Measurements from ENCODE around the gene PPP1R13L. TPM values are rescaled to one million over a fixed set of nuclear protein-coding genes. Genes with fewer than 3 reads are reported as not detected.

Gene PPP1R13L
- total RNA-seq, 4 donors from 2014 or later = 5.5 to 15.5 (median 9.3) TPM

- peak; percentile 84 for ATAC-seq
- TF ChIP-seq POLR2AphosphoS5 (IDR thresholded peaks at IDR 0.05) = peak; percentile 8
- TF ChIP-seq, protein P1, sequence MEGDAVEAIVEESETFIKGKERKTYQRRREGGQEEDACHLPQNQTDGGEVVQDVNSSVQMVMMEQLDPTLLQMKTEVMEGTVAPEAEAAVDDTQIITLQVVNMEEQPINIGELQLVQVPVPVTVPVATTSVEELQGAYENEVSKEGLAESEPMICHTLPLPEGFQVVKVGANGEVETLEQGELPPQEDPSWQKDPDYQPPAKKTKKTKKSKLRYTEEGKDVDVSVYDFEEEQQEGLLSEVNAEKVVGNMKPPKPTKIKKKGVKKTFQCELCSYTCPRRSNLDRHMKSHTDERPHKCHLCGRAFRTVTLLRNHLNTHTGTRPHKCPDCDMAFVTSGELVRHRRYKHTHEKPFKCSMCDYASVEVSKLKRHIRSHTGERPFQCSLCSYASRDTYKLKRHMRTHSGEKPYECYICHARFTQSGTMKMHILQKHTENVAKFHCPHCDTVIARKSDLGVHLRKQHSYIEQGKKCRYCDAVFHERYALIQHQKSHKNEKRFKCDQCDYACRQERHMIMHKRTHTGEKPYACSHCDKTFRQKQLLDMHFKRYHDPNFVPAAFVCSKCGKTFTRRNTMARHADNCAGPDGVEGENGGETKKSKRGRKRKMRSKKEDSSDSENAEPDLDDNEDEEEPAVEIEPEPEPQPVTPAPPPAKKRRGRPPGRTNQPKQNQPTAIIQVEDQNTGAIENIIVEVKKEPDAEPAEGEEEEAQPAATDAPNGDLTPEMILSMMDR (IDR thresholded peaks at IDR 0.05) = no peak
- TF ChIP-seq POLR2A (IDR thresholded peaks at IDR 0.05) = no peak
- Histone ChIP-seq H3K4me3 (no peak overlapping the region), H3K27ac (no peak overlapping the region), H3K4me1 (peaks cover 0 to 8% (median under 1%) of the 10 kb centered on the region in 3 donors), H3K9me3 (no peaks in the 10 kb centered on the region), H3K36me3 (no peaks in the 10 kb centered on the region), H3K27me3 (no peaks in the 10 kb centered on the region)
- WGBS, 2 donors (ENCODE audit: low coverage in 1 of 2) = 31 to 53% methylated on average over 6 to 10 of the region's 13 CpGs
Measured at GRCh38 chr19:45376045-45376724, 28.7 kb downstream of the PPP1R13L start.

DNA sequence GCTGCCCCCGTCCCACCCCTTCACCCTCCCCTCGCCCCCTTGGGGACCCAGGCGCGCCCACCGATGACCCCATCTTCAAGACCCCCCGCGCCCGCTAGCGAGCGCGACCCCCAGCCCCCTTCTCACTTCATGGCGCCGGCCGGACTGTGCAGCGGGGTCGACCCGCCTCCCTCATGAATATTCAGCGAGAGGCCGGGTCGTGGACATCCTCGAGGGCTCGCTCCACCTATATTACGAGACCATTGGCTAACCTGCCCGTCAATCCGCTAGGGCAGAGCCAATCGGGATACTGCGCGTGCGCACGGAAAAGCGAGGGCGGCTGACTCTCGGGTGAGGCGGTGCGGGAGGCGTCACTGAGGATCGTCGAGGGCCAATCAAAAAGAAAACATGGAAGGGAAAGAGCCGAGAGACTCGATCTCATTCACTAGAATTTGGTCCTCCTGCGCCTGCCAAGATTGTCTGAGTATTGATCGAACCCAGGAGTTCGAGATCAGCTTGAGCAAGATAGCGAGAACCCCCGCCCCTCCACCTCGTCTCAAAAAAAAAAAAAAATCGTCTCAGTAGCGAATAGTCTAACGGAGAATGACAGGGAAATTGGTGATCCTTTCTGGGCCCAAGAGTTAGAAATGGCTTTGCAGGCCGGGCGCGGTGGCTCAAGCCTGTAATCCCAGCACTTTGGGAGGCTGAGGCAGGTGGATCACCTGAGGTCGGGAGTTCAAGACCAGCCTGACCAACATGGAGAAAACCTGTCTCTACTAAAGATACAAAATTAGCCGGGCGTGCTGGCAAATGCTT is 34.3 kb downstream of the PPP1R13L start, which contains the start of gene ERCC2:
ERCC2 (minus strand) TSS at position 164 of the 795 bp plus-strand sequence; CDS start at position 131, 33 bp downstream.
- H3K4me3 ChIP-seq = peak within 1 kb of the TSS; percentile 82 to 89
- no peaks in the 10 kb centered on the region for H3K27me3 ChIP-seq
- H3K4me1 ChIP-seq = peaks cover 0 to 22% (median 3%) of the 10 kb centered on the region in 3 donors
- no peak for TF ChIP-seq EP300 (IDR thresholded peaks at IDR 0.05)
- no peak for TF ChIP-seq POLR2AphosphoS5 (IDR thresholded peaks at IDR 0.05)
- TF ChIP-seq, protein P1 (IDR thresholded peaks at IDR 0.05) = no peak
- no peak for TF ChIP-seq POLR2A (IDR thresholded peaks at IDR 0.05)
- H3K36me3 ChIP-seq = no peaks in the 10 kb centered on the region
- H3K9me3 ChIP-seq = no peaks in the 10 kb centered on the region
- 5 to 16% methylated on average over 11 to 16 of the region's 55 CpGs for WGBS, 2 donors (ENCODE audit: low coverage in 1 of 2)
- ATAC-seq = peak; percentile 100
- peak within 1 kb of the TSS; percentile 47 to 84 (median 80) for H3K27ac ChIP-seq

DNA sequence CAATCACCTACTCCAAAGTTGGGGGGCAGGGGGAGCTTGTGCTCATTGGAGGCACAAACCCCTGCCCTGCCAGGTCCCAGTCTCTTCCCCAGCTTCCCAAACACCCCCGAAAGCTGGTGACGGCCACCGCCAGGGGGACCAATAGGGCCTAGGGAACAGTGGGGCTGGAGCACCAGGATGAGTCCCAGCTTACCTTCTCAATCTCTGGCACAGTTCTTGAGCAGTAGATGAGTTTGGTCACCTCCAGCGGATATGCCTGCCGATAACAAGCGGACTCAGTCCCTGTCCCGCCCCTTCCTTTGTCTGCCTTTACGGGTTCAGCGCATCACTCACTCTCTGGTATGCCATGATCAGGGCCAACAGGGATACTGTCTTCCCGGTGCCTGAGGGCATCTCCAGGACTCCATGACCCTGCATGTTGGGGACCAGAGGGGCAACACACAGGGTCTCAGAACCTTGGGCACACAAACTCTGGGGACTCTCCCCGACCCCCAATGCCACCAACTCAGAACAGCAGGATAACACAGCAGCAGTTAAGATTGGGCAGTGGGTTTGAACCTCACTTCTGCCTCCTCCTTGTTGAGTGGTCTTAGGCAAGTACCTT is 36.0 kb downstream of the PPP1R13L start:
- H3K36me3 ChIP-seq = peaks cover 0 to 17% of the 10 kb centered on the region in 2 donors
- no peak overlapping the region for H3K27ac ChIP-seq
- ATAC-seq = no peak
- H3K4me1 ChIP-seq = peaks cover 0 to 22% (median 3%) of the 10 kb centered on the region in 3 donors
- no peaks in the 10 kb centered on the region for H3K9me3 ChIP-seq
- no peak for TF ChIP-seq EP300 (IDR thresholded peaks at IDR 0.05)
- no peak for TF ChIP-seq POLR2AphosphoS5 (IDR thresholded peaks at IDR 0.05)
- TF ChIP-seq, protein P1 (IDR thresholded peaks at IDR 0.05) = no peak
- TF ChIP-seq POLR2A (IDR thresholded peaks at IDR 0.05) = no peak
- 96 to 100% methylated on average over 1 to 8 of the region's 11 CpGs for WGBS, 2 donors (ENCODE audit: low coverage in 1 of 2)
- no peaks in the 10 kb centered on the region for H3K27me3 ChIP-seq
- H3K4me3 ChIP-seq = no peak overlapping the region

- H3K4me3 ChIP-seq = no peak overlapping the region
- peaks cover 0 to 22% (median 3%) of the 10 kb centered on the region in 3 donors for H3K4me1 ChIP-seq
- 80 to 100% methylated on average over 2 of the region's 4 CpGs for WGBS, 2 donors (ENCODE audit: low coverage in 1 of 2)
- H3K27ac ChIP-seq = no peak overlapping the region
- H3K36me3 ChIP-seq = peaks cover 0 to 24% of the 10 kb centered on the region in 2 donors
- no peak for TF ChIP-seq EP300 (IDR thresholded peaks at IDR 0.05)
- no peak for TF ChIP-seq POLR2AphosphoS5 (IDR thresholded peaks at IDR 0.05)
- TF ChIP-seq, protein P1 (IDR thresholded peaks at IDR 0.05) = no peak
- no peak for TF ChIP-seq POLR2A (IDR thresholded peaks at IDR 0.05)
- ATAC-seq = no peak
- H3K9me3 ChIP-seq = no peaks in the 10 kb centered on the region
- H3K27me3 ChIP-seq = no peaks in the 10 kb centered on the region
Measured at GRCh38 chr19:45368127-45368526, 36.7 kb downstream of the PPP1R13L start.

Data from gastroesophageal sphincter (tissue), 4 donors.